Endometrial microvascular endothelial cells (primary cell): Measurements from ENCODE around the gene SPEF1. TPM values are rescaled to one million over a fixed set of nuclear protein-coding genes. Genes with fewer than 3 reads are reported as not detected.
"Not testable (repeated sequence)": the region's sequence is repeated elsewhere in the genome, so short reads cannot be mapped to it uniquely, and the experiment has no call there.

Experiments
- in situ Hi-C: cut with HindIII; loops from 2 replicates; pipeline ENCODE4 v1.10.0; 2017; ENCODE audit warnings: low sequenced_read_pairs, low pct_unique_long_range_greater_than_20kb; ENCODE audit errors: inconsistent ontology term
- total RNA-seq: library from RNA; depleted of rRNA; stranded (reverse); fragments of >200 nt; gene quantifications from one replicate; pipeline ENCODE4 v1.2.3, GENCODE V29; 2015; ENCODE audit errors: inconsistent ontology term

The SPEF1 gene
- not detected for total RNA-seq

DNA sequence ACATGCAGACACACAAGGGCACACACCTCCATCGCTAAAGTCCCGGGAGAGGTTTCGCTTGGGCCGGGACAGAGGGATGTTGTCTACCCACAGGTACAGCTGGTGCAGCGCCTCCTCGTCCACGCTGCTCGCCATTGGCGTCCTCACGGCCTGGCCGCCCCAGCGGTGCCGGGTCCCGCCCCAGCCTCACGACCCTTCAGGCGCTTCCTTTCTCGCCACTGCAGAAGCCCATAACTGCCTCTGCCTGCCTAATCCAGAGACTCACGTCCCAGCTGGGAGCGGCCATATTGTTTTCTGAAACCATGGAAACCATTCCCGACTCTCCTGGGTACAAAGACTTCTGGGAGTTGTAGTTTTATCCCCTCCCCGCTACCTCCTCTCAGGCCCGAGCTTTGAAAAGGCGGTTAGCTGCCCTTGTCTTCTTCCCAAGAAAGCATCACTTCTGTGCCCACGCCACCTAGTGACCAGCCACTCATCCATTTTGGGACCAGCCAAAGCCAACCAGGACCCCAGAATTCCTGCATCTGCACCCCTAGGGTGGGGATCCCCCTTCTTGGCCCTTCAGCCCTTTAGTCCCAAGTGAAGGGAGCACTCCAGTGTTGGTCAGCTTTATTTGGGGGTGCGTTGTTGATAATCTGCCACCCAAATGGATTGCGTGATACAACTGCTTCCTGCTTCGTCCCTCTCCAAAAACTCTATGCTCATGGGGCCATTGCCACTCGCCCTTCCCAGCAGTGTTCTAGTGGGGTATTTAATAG is at the start of gene SPEF1:
TSS of gene SPEF1 (minus strand) at position 296 of the 758 bp plus-strand sequence. CDS start at position 135, 161 bp downstream.
- in situ Hi-C loops, result no loop called here

- in situ Hi-C loops, result not testable (repeated sequence)
These were observed 48.6 kb upstream of the SPEF1 start for GRCh38 chr20:3829891-3830290.

GRCh38 chr20:3828798-3829197 is 47.5 kb upstream of the SPEF1 start:
- in situ Hi-C loops, result no loop called here

- in situ Hi-C loops, result no loop called here
These were observed 45.2 kb upstream of the SPEF1 start for GRCh38 chr20:3826420-3826819.

GRCh38 chr20:3825526-3825925 is 44.3 kb upstream of the SPEF1 start:
- in situ Hi-C loops, result no loop called here

DNA sequence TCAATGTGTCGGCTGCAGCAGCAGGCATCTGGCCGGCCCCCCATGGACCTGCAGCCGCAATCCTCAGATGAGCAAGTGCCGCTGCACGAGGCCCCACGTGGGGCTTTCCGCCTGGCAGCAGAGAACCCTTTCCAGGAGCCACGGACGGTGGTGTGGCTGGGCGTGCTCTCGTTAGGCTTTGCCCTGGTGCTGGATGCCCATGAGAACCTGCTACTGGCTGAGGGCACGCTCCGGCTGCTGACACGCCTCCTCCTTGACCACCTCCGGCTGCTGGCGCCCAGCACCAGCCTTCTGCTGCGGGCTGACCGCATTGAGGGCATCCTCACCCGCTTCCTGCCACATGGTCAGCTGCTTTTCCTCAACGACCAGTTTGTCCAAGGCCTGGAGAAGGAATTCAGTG is 42.6 kb upstream of the SPEF1 start:
- in situ Hi-C loops, result no loop called here

GRCh38 chr20:3821996-3822395 is 40.7 kb upstream of the SPEF1 start:
- in situ Hi-C loops, result no loop called here

GRCh38 chr20:3820901-3821727 is 39.9 kb upstream of the SPEF1 start:
- in situ Hi-C loops, result no loop called here

DNA sequence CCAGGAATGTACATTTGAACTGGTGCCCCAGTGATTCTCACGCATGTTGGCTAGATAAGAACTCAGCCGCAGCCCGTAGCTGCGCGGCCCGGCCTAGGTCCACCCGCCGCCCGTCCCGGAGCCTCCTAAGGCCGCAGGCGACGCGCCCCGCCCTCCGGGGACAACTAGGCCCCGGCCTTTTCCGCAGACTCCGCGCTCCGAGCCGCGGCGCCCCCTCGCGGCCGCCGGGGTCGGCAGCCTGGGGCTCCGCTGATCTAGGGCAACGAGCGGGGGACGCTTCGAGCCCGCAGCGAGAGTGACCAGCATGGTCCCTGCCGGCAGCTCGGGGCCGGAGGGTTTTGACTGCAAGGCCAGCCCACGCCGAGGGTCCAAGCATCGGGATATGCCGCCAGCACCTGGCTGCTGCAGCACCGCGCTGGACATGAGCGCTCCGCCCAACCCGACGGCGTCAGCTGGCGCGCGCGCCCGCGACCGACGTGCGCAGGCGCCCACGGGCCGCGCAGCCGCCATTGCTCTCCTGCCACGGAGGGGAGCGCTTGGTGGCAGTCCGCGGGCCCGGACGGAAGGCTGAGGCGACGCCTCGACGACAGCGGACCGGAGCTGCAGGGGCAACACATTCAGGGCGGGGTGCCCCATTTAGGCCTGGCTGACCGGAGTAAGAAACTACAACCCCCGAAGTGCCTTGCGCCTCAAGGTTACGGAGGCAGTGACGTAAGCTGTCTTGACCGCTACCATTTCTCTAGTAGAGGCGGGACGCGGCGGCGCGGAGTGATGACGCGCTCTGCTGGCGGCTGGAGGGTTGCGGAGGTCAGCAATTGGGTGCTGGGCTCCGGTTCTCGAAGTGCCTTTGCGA is 39.0 kb upstream of the SPEF1 start, which contains the start of gene AP5S1:
TSS of gene AP5S1 (plus strand) at position 500 of the 853 bp plus-strand sequence. CDS start 1,571 bp downstream, outside the sequence.
- in situ Hi-C loops, result no loop called here

DNA sequence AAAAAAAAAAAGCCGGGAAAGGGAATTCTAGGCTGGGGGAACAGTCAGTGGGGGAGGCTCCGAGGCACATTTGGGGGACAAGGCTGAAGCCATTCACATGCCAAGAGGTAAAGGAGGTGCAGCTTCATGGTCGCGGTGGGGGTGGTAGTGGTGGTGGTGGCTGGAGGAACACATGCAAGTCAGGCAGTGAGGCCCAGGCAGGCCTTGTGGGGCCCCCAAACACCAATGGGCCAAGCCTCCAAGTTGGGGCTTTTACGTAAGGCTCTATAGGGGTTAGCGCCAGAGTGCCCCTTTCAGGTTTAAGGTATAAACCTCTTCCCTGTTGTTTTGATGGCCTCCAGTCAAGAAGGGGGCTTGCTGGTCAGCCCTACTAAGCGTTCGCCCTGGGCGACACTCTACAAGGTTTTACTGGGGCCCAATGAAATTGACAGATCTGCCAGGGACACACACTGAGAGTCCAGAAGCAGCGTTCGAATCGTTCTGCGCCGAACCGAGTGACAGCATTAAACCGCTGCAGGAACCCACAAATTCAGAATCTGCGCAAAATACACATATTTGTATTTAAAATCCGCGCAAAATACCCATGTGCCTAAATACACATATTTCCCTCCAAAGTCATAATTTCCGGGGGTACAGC is 38.3 kb upstream of the SPEF1 start:
- in situ Hi-C loops, result no loop called here

- in situ Hi-C loops, result no loop called here
These were observed 37.2 kb upstream of the SPEF1 start for GRCh38 chr20:3818155-3819151.

- in situ Hi-C loops, result no loop called here
These were observed 34.6 kb upstream of the SPEF1 start for GRCh38 chr20:3815703-3816315.

GRCh38 chr20:3814928-3815495 is 33.8 kb upstream of the SPEF1 start:
- in situ Hi-C loops, result no loop called here

- in situ Hi-C loops, result no loop called here
These were observed 32.8 kb upstream of the SPEF1 start for GRCh38 chr20:3813848-3814581.

- in situ Hi-C loops, result no loop called here
These were observed 32.0 kb upstream of the SPEF1 start for GRCh38 chr20:3812975-3813847.
